Liver (tissue), 3 donors: ENCODE results near the gene GATAD1.

Source experiments
- ATF3 ChIP-seq: IDR thresholded peaks from 2 replicates; pipeline ENCODE4 v1.6.1; 2016; ENCODE audit warnings: antibody characterized with exemption
- CTCF ChIP-seq: fragments of 150-350 bp; IDR thresholded peaks from 2 replicates; pipeline ENCODE4 v1.5.1; 2017; ENCODE audit warnings: improper control_type of control experiment, low read depth, low read length; ENCODE audit not compliant: missing input control
- FOXA1 ChIP-seq: IDR thresholded peaks from 2 replicates; pipeline ENCODE4 v1.6.1; 2016; ENCODE audit warnings: antibody characterized with exemption
- JUND ChIP-seq, 2 donors: IDR thresholded peaks; 2 replicates each; pipeline ENCODE4 v1.6.1; 2016; ENCODE audit warnings: antibody characterized with exemption in 2 of 2
- MAX ChIP-seq: IDR thresholded peaks from 2 replicates; pipeline ENCODE4 v1.6.1; 2016; ENCODE audit warnings: antibody characterized with exemption
- RAD21 ChIP-seq, 2 donors: IDR thresholded peaks; 2 replicates each; pipeline ENCODE4 v1.6.1; 2016; ENCODE audit warnings: antibody characterized with exemption in 2 of 2, mild to moderate bottlenecking in 2 of 2
- REST ChIP-seq: IDR thresholded peaks from 2 replicates; pipeline ENCODE4 v1.6.1; 2016; ENCODE audit warnings: antibody characterized with exemption, mild to moderate bottlenecking
- SP1 ChIP-seq: IDR thresholded peaks from 2 replicates; pipeline ENCODE4 v1.6.1; 2018; ENCODE audit warnings: antibody characterized with exemption, mild to moderate bottlenecking
- YY1 ChIP-seq: IDR thresholded peaks from 2 replicates; pipeline ENCODE4 v1.6.1; 2016; ENCODE audit warnings: antibody characterized with exemption, mild to moderate bottlenecking
- ZBTB33 ChIP-seq: IDR thresholded peaks from 2 replicates; pipeline ENCODE4 v1.6.1; 2016; ENCODE audit warnings: antibody characterized with exemption
- donor health status: healthy.
- donor health status: healthy.

GRCh38 chr7:92504563-92504962, 57.3 kb downstream of the GATAD1 start:
- no peak for TF ChIP-seq CTCF
- no peak for TF ChIP-seq RAD21 (IDR thresholded peaks at IDR 0.05)
- TF ChIP-seq MAX = no peak
- TF ChIP-seq REST = no peak
- no peak for TF ChIP-seq JUND (IDR thresholded peaks at IDR 0.05)
- no peak for TF ChIP-seq ATF3
- TF ChIP-seq FOXA1 = no peak
- no peak for TF ChIP-seq YY1
- no peak for TF ChIP-seq ZBTB33
- TF ChIP-seq SP1 = no peak
